HepG2 (cell line): ENCODE data around the gene KRT12. TPM values are rescaled to one million over a fixed set of nuclear protein-coding genes. Genes with fewer than 3 reads are reported as not detected.

ENCODE experiments used
- ATF7 ChIP-seq, 2 experiments: fragments of 450-650 bp in 1 of 2; sonication (generic) in 1 of 2; formaldehyde crosslinking in 1 of 2; IDR thresholded peaks; 2 replicates each; pipeline versions ENCODE4 v1.4.0 to v1.6.1; 2016 to 2020; ENCODE audit warnings: antibody characterized with exemption in 1 of 2, mild to moderate bottlenecking in 1 of 2, missing genetic modification reagents in 1 of 2
- CAMTA2 ChIP-seq: sonication (generic); formaldehyde crosslinking; IDR thresholded peaks from 2 replicates; pipeline ENCODE4 v1.4.0; 2020; ENCODE audit warnings: mild to moderate bottlenecking, missing genetic modification reagents, borderline replicate concordance
- CCAR2 ChIP-seq: fragments of 200-400 bp; formaldehyde crosslinking; optimal IDR thresholded peaks from 2 replicates; pipeline ENCODE3; 2018; ENCODE audit warnings: low read depth, mild to moderate bottlenecking, low read length, moderate library complexity
- CREB1 ChIP-seq, 2 experiments: fragments of 450-650 bp in 1 of 2; IDR thresholded peaks; 2 replicates each; pipeline ENCODE4 v1.6.1; 2016 to 2017; ENCODE audit warnings: control low read depth in 1 of 2, mild to moderate bottlenecking in 1 of 2, missing compliant biosample characterization in 1 of 2, missing genetic modification characterization in 1 of 2
- EEA1 ChIP-seq: sonication (generic); formaldehyde crosslinking; IDR thresholded peaks from 2 replicates; pipeline ENCODE4 v1.5.1; 2020; ENCODE audit warnings: mild to moderate bottlenecking, missing genetic modification reagents, borderline replicate concordance
- HNRNPK ChIP-seq: fragments of 200-400 bp; formaldehyde crosslinking; IDR thresholded peaks from 2 replicates; pipeline ENCODE4 v1.6.1; 2018; ENCODE audit warnings: low read length, low read depth, moderate library complexity, mild to moderate bottlenecking; ENCODE audit not compliant: poor library complexity, severe bottlenecking
- JUNB ChIP-seq: sonication (generic); formaldehyde crosslinking; IDR thresholded peaks from 2 replicates; pipeline ENCODE4 v1.8.0; 2022; ENCODE audit warnings: missing genetic modification reagents, mild to moderate bottlenecking, borderline replicate concordance
- RXRB ChIP-seq: IDR thresholded peaks from 2 replicates; pipeline ENCODE4 v1.6.1; 2016; ENCODE audit warnings: borderline replicate concordance, missing genetic modification reagents, missing compliant biosample characterization
- SATB2 ChIP-seq: sonication (generic); formaldehyde crosslinking; IDR thresholded peaks from 2 replicates; pipeline ENCODE4 v1.5.0; 2020; ENCODE audit warnings: missing genetic modification reagents
- SMARCC2 ChIP-seq: fragments of 450-650 bp; IDR thresholded peaks from 2 replicates; pipeline ENCODE4 v1.6.1; 2017; ENCODE audit warnings: antibody characterized with exemption, mild to moderate bottlenecking
- SNAPC2 ChIP-seq: sonication (generic); formaldehyde crosslinking; IDR thresholded peaks from 2 replicates; pipeline ENCODE4 v1.8.1; 2022; ENCODE audit warnings: mild to moderate bottlenecking, missing genetic modification reagents
- SP1 ChIP-seq, 2 experiments: fragments of 450-650 bp in 1 of 2; sonication (generic) in 1 of 2; formaldehyde crosslinking in 1 of 2; IDR thresholded peaks; 2 replicates each; pipeline versions ENCODE4 v1.4.0 to v1.6.1; 2016 to 2020; ENCODE audit warnings: missing genetic modification reagents in 1 of 2
- SRF ChIP-seq: IDR thresholded peaks from 2 replicates; pipeline ENCODE4 v1.6.1; 2011; ENCODE audit warnings: mild to moderate bottlenecking, low read depth, low read length, moderate library complexity
- YEATS2 ChIP-seq: sonication (generic); formaldehyde crosslinking; IDR thresholded peaks from 2 replicates; pipeline ENCODE4 v1.4.0; 2020; ENCODE audit warnings: missing genetic modification reagents, borderline replicate concordance
- ZKSCAN8 ChIP-seq: IDR thresholded peaks from 2 replicates; pipeline ENCODE4 v1.6.1; 2016; ENCODE audit warnings: borderline replicate concordance, missing genetic modification reagents, missing compliant biosample characterization
- ZNF10 ChIP-seq: sonication (generic); formaldehyde crosslinking; IDR thresholded peaks from 2 replicates; pipeline ENCODE4 v1.4.0; 2020; ENCODE audit warnings: mild to moderate bottlenecking, low read depth, missing genetic modification reagents, borderline replicate concordance
- ZNF121 ChIP-seq: sonication (generic); formaldehyde crosslinking; IDR thresholded peaks from 2 replicates; pipeline ENCODE4 v1.5.0; 2020; ENCODE audit warnings: mild to moderate bottlenecking, missing genetic modification reagents
- ZNF335 ChIP-seq: sonication (generic); formaldehyde crosslinking; IDR thresholded peaks from 2 replicates; pipeline ENCODE4 v1.4.0; 2020; ENCODE audit warnings: missing genetic modification reagents
- ZNF572 ChIP-seq: sonication (generic); formaldehyde crosslinking; IDR thresholded peaks from 2 replicates; pipeline ENCODE4 v1.5.1; 2020; ENCODE audit warnings: mild to moderate bottlenecking, missing genetic modification reagents
- polyA plus RNA-seq, 8 experiments: library from polyadenylated mRNA; depleted of rRNA in 3 of 8; stranded (reverse) in 7 of 8; unstranded in 1 of 8; fragments of >200 nt; fragmentation: Illumina TruSeq in 4 of 8; extraction: Trizol in 4 of 8; gene quantifications; 2 replicates each; pipeline versions ENCODE4 v1.2.1 to v1.2.3, GENCODE V29; 2011 to 2016; ENCODE audit warnings: low read depth in 4 of 8, missing spikeins in 1 of 8, mixed read lengths in 1 of 8; ENCODE audit not compliant: insufficient read depth in 1 of 8
- total RNA-seq, 5 experiments: library from RNA; depleted of rRNA; stranded (reverse); fragments of >200 nt; fragmentation: Illumina TruSeq; extraction: Trizol; gene quantifications; 2 replicates each; pipeline ENCODE4 v1.2.3, GENCODE V29; 2016; ENCODE audit warnings: low read depth in 1 of 5
- TF ChIP-seq, protein P1 (sequence below): sonication (generic); formaldehyde crosslinking; IDR thresholded peaks from 2 replicates; pipeline ENCODE4 v1.8.0; 2022; ENCODE audit warnings: mild to moderate bottlenecking, missing genetic modification reagents, moderate library complexity
- TF ChIP-seq, protein P2 (sequence below): fragments of 450-650 bp; IDR thresholded peaks from 2 replicates; pipeline ENCODE4 v1.6.1; 2017; ENCODE audit warnings: mild to moderate bottlenecking
- TF ChIP-seq, protein P3 (sequence below): sonication (generic); formaldehyde crosslinking; IDR thresholded peaks from 2 replicates; pipeline ENCODE4 v1.5.1; 2020; ENCODE audit warnings: missing genetic modification reagents, mild to moderate bottlenecking, borderline replicate concordance
- TF ChIP-seq, protein P4 (sequence below): sonication (generic); formaldehyde crosslinking; IDR thresholded peaks from 2 replicates; pipeline ENCODE4 v1.4.0; 2020; ENCODE audit warnings: missing genetic modification reagents

Gene KRT12
- total and polyA plus RNA-seq, 2 of the 13 experiments (the other 11 are each of a cell fraction or from before 2014, with no cell fraction given), result 0.07 to 0.09 TPM

DNA sequence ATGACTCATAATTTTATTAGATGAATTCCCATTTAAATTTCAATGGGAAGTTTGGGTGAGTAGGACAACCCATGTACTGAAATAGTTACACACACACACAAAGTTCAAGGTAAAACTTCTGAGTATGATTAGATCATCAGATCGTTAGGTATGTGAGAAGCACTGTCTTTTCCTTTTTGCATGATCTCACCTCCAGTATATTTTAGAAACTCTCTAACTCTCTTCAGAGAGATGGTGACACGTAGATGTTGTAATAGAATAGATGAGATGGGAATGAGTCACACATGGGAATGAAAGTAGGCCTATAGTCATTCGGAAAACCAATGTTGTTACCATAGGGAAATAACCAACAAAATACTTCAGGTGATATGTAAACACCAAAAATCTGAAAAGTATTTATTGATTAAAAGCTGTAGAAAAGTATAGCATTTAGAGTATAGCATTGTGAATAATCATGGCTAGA, 48.2 kb upstream of the KRT12 start (continued):
- TF ChIP-seq, protein P1, sequence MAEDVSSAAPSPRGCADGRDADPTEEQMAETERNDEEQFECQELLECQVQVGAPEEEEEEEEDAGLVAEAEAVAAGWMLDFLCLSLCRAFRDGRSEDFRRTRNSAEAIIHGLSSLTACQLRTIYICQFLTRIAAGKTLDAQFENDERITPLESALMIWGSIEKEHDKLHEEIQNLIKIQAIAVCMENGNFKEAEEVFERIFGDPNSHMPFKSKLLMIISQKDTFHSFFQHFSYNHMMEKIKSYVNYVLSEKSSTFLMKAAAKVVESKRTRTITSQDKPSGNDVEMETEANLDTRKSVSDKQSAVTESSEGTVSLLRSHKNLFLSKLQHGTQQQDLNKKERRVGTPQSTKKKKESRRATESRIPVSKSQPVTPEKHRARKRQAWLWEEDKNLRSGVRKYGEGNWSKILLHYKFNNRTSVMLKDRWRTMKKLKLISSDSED (CRISPR knock-in tag), result no peak
- TF ChIP-seq, protein P2, sequence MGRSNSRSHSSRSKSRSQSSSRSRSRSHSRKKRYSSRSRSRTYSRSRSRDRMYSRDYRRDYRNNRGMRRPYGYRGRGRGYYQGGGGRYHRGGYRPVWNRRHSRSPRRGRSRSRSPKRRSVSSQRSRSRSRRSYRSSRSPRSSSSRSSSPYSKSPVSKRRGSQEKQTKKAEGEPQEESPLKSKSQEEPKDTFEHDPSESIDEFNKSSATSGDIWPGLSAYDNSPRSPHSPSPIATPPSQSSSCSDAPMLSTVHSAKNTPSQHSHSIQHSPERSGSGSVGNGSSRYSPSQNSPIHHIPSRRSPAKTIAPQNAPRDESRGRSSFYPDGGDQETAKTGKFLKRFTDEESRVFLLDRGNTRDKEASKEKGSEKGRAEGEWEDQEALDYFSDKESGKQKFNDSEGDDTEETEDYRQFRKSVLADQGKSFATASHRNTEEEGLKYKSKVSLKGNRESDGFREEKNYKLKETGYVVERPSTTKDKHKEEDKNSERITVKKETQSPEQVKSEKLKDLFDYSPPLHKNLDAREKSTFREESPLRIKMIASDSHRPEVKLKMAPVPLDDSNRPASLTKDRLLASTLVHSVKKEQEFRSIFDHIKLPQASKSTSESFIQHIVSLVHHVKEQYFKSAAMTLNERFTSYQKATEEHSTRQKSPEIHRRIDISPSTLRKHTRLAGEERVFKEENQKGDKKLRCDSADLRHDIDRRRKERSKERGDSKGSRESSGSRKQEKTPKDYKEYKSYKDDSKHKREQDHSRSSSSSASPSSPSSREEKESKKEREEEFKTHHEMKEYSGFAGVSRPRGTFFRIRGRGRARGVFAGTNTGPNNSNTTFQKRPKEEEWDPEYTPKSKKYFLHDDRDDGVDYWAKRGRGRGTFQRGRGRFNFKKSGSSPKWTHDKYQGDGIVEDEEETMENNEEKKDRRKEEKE, result no peak
- TF ChIP-seq ZNF10 (CRISPR knock-in tag), result no peak
- TF ChIP-seq EEA1 (CRISPR knock-in tag), result no peak
- TF ChIP-seq SNAPC2 (CRISPR knock-in tag), result no peak
- TF ChIP-seq ZNF121 (CRISPR knock-in tag), result no peak
- TF ChIP-seq SRF, result no peak
- no peak for TF ChIP-seq YEATS2 (CRISPR knock-in tag)
- TF ChIP-seq, protein P3, sequence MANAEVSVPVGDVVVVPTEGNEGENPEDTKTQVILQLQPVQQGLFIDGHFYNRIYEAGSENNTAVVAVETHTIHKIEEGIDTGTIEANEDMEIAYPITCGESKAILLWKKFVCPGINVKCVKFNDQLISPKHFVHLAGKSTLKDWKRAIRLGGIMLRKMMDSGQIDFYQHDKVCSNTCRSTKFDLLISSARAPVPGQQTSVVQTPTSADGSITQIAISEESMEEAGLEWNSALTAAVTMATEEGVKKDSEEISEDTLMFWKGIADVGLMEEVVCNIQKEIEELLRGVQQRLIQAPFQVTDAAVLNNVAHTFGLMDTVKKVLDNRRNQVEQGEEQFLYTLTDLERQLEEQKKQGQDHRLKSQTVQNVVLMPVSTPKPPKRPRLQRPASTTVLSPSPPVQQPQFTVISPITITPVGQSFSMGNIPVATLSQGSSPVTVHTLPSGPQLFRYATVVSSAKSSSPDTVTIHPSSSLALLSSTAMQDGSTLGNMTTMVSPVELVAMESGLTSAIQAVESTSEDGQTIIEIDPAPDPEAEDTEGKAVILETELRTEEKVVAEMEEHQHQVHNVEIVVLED (CRISPR knock-in tag), result no peak
- no peak for TF ChIP-seq ZNF572
- TF ChIP-seq CAMTA2, result no peak
- TF ChIP-seq, protein P4, sequence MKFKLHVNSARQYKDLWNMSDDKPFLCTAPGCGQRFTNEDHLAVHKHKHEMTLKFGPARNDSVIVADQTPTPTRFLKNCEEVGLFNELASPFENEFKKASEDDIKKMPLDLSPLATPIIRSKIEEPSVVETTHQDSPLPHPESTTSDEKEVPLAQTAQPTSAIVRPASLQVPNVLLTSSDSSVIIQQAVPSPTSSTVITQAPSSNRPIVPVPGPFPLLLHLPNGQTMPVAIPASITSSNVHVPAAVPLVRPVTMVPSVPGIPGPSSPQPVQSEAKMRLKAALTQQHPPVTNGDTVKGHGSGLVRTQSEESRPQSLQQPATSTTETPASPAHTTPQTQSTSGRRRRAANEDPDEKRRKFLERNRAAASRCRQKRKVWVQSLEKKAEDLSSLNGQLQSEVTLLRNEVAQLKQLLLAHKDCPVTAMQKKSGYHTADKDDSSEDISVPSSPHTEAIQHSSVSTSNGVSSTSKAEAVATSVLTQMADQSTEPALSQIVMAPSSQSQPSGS, result peak; percentile 70
- TF ChIP-seq SP1 (IDR thresholded peaks at IDR 0.05), result no peak
- TF ChIP-seq SP1 (CRISPR knock-in tag; IDR thresholded peaks at IDR 0.05), result no peak
- TF ChIP-seq RXRB (CRISPR knock-in tag), result peak; percentile 83
- TF ChIP-seq ZKSCAN8 (CRISPR knock-in tag), result no peak
- peak; percentile 92 for TF ChIP-seq ATF7 (IDR thresholded peaks at IDR 0.05)
- TF ChIP-seq ATF7 (CRISPR knock-in tag; IDR thresholded peaks at IDR 0.05), result no peak
- no peak for TF ChIP-seq CCAR2
- 0 out of 2 replicates have a peak, but pooled peaks have one; percentile 6 for TF ChIP-seq SMARCC2
- no peak; the same call in 1 of the 2 replicates for TF ChIP-seq ZNF335 (CRISPR knock-in tag)
- no peak for TF ChIP-seq HNRNPK
- peak; percentile 83 for TF ChIP-seq CREB1 (IDR thresholded peaks at IDR 0.05)
- TF ChIP-seq CREB1 (CRISPR knock-in tag; IDR thresholded peaks at IDR 0.05), result peak; percentile 81
- TF ChIP-seq SATB2, result no peak
- TF ChIP-seq JUNB (CRISPR knock-in tag), result no peak
